ENCODE measurements around the gene CDC25A.

GRCh38 chr3:48178072-48178471, 10.1 kb downstream of the CDC25A start:
- TF ChIP-seq CTCF (IDR thresholded peaks at IDR 0.05) (no peak), POLR2A (IDR thresholded peaks at IDR 0.05) (no peak)

Measured in esophagus squamous epithelium (tissue), 4 donors.